ENCODE results near the gene CAMSAP1. TPM values are rescaled to one million over a fixed set of nuclear protein-coding genes. Genes with fewer than 3 reads are reported as not detected.

Gene CAMSAP1
- total and polyA plus RNA-seq, 10 of the 15 experiments (the other 5 are each of a cell fraction or from before 2014, with no cell fraction given): 1.4 to 24.7 (median 8.0) TPM

DNA sequence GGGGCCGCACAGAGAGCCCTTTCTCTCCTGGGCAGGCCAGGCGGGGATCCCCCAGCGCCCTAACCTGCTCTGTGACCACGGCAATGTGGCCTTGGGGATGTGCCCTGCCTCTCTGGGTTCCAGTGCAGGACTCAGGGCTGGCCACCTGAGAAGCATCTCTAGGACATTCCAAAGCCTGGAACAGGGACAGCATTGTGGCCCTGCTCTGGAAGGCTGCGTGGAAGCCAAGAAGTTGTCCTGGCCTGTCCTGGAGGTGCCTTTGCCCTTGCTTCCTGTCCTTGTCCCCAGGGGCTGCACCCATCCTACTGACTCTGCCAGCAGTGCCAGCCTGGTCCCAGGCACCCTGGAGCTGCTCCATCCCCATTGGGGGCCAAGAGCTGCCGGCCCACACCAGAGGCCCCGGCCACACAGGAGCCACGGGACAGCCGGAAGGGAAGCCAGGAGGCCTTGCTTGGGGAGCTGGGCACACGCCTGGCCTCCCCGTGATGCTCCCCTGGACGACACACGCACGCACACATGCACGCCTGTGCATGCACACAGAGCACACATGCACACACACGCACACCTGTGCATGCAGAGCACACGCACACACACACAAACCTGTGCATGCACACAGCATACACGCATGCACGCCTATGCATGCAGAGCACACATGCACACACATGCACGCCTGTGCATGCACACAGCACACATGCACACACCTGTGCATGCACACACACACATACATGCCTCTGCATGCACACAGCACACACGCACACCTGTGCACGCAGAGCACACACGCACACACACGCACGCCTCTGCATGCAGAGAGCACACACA lies 20.1 kb upstream of the CAMSAP1 start:
- BruUV-seq (replicated peaks): no TSS peak
- FAIRE-seq: no peak
- TF ChIP-seq, protein P1, sequence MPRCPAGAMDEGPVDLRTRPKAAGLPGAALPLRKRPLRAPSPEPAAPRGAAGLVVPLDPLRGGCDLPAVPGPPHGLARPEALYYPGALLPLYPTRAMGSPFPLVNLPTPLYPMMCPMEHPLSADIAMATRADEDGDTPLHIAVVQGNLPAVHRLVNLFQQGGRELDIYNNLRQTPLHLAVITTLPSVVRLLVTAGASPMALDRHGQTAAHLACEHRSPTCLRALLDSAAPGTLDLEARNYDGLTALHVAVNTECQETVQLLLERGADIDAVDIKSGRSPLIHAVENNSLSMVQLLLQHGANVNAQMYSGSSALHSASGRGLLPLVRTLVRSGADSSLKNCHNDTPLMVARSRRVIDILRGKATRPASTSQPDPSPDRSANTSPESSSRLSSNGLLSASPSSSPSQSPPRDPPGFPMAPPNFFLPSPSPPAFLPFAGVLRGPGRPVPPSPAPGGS (IDR thresholded peaks at IDR 0.05; ENCODE audit: borderline replicate concordance, insufficient read depth, low read depth, low read length, poor library complexity, severe bottlenecking): peak; percentile 84
- no peak for TF ChIP-seq CBFB (IDR thresholded peaks at IDR 0.05; ENCODE audit: low read depth)
- TF ChIP-seq, protein P2, sequence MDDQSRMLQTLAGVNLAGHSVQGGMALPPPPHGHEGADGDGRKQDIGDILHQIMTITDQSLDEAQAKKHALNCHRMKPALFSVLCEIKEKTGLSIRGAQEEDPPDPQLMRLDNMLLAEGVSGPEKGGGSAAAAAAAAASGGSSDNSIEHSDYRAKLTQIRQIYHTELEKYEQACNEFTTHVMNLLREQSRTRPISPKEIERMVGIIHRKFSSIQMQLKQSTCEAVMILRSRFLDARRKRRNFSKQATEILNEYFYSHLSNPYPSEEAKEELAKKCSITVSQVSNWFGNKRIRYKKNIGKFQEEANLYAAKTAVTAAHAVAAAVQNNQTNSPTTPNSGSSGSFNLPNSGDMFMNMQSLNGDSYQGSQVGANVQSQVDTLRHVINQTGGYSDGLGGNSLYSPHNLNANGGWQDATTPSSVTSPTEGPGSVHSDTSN (IDR thresholded peaks at IDR 0.05; ENCODE audit: insufficient replicate concordance, low read depth, low read length): peak; percentile 31
- in situ Hi-C loops (cut with MboI): no loop called here
- Histone ChIP-seq H3K27ac (ENCODE audit: control insufficient read depth, insufficient read depth) (no peak overlapping the region), H3K27me3 (replicated peaks in 1 of 2; ENCODE audit: control insufficient read depth in 2 of 2, insufficient read depth in 2 of 2, low read length in 1 of 2) (no peaks in the 10 kb centered on the region), H3K4me2 (ENCODE audit: control insufficient read depth, insufficient read depth) (no peak overlapping the region), H2AFZ (ENCODE audit: control insufficient read depth, low read depth, low read length) (no peak overlapping the region), H3K36me3 (ENCODE audit: control insufficient read depth in 2 of 2, insufficient read depth in 2 of 2, low read length in 1 of 2) (peaks cover 0 to 8% of the 10 kb centered on the region in 2 experiments; a peak in 3 of 4 replicates), H3K9ac (ENCODE audit: control insufficient read depth, insufficient read depth, low read length) (no peak overlapping the region), H3K79me2 (ENCODE audit: control insufficient read depth, insufficient read depth, low read length) (no peaks in the 10 kb centered on the region), H3K4me3 (no peak overlapping the region), H3K9me3 (replicated peaks; ENCODE audit: control insufficient read depth, insufficient read depth, low read length) (no peaks in the 10 kb centered on the region), H3K4me1 (ENCODE audit: control insufficient read depth, insufficient read depth, low read length) (peaks cover 22% of the 10 kb centered on the region), H4K20me1 (ENCODE audit: control insufficient read depth, insufficient read depth) (no peaks in the 10 kb centered on the region)
- ATAC-seq: no peak; the same call in 2 of the 3 replicates
- CTCF ChIA-PET: no interaction called here
- RAD21 ChIA-PET (ENCODE audit: unreplicated experiment): no interaction called here
- SMC1A ChIA-PET (ENCODE audit: uncharacterized antibody, unreplicated experiment): no interaction called here
- intact Hi-C loops (cut with micrococcal nuclease; ENCODE audit: unreplicated experiment): no loop called here
- 76% methylated on average over 25 of the region's 25 CpGs for WGBS (ENCODE audit: insufficient coverage, insufficient replicate concordance, low lambda C conversion rate, missing lambda C conversion rate)
- DNase-seq (ENCODE audit: low read depth, low spot score): no peak
- POLR2A ChIA-PET: no interaction called here
